HuH-7 (cell line): ENCODE measurements around the gene BLOC1S3.

Experiments used
- DNase-seq: peaks from one replicate; pipeline ENCODE4 v3.0.0; 2011; ENCODE audit warnings: low spot score

The BLOC1S3 gene

DNA sequence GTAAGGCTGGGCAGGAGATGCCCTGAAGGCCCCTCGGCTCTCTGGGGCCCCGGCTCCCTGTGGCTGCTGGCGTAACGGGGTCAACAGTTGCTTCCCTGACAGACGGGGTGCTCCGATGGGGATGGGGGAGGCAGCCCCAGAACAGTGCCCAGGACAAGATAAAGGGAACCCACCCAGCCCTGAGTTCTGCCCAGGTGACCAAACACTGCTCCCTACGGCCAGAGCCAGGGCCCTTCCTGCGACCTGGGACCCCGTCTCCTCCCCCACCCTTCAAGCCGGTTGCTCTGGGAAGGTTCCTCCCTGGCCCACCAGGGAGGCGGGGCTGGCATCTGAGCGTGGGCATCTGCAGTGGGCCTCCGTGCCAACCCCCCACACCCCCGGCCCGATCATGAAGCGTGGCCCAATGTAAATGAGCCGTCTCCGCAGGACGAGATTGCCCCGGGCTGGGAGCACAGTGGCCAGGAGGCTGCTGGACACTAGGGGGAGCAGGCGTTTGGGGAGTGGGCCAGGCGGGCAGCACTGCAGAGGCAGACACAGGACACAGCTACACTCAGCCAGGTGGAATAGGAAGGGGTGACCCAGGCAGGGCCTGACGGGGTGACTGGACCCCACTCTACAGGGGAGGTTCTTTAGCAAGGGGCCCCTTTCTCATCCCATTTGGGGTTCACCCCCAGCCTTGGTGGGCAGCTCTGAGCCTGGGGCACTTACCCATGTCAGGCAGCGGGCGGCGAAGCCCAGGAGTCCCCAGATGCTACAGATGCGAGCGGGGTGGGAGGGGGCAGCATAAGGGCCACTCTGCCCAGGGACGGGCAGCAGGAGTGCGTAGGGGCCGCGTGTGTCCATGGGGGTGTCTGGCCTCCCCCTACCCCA lies 16.6 kb upstream of the BLOC1S3 start:
- DNase-seq = peak; percentile 93

DNA sequence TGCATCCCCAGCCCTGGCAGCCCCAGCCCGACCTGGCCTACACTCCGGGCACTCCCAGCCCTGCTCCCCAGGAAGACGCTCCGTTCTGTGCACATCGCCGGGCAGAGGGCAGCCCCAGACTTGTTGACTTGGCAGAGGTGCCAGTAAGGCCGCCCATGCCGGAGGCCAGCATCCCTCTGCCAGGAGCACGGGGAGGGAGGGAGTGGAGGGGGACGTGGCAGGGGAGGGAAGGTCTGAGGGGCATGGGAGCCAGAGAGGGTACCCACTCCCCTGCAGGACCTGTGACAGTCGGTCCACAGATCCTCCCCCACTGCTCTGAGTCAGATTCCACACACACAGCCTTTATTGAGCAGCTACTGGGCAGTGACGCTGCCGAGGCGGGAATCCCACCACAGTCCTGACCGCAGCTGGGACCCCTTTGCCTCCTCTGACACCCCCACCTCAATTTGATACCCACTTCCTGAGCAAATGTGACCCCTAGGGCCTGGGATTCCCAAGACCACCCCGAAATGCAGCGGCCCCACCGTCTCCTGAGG lies 15.9 kb upstream of the BLOC1S3 start:
- no peak for DNase-seq

DNA sequence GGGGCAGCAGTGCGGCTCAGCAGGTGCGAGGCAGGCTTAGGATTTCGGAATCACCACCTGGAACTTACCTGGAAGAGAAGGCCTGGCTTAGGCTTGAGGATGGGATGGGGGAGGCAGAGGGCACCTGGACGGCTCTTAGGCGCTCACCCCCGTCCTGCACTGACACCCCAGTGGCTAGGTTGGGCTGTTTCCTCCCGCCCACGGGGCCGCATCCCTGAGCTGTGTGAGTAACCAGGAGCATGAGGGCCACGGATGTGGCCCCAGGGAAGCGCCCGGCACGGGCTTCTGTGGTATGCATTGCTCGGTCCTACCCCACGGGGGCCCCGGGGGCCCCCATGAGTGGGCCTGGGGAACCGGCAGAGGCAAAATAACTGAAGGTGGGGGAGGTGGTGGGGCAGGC lies 15.4 kb upstream of the BLOC1S3 start:
- no peak for DNase-seq

DNA sequence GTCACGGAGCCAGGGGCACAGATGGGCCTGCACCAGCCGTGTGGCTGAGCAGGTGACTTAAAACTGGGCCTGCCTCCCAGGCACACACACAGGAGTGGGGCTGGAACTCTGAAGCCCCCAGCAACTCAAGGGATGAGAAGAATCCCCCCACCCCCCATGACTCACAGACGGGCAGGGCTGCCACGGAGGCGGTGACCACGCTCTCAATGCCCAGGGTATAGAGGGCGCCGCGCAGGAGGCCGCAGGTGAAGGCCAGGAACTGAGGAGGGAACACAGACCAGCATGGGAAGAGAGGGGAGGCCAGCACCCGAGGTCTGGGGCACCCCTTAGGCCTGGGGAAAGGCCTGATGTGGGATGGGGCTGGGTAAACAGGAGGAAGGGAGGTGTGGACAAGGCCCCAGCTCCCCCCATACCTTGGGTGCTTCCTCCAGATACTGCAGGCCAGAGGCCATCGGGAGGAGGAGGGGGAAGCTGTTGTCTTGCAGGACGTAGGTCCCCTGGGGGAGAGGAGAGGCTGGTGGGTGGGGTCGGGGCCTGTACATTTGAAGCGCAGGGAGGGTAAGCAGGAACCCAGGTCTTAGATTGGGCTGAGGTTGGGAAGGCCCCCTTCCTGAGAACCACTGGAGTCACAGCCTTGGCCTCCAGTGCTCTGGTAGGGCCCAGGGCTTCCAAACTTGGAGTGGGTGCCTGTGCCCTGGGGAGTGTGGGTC lies 14.7 kb upstream of the BLOC1S3 start:
- DNase-seq = no peak

DNA sequence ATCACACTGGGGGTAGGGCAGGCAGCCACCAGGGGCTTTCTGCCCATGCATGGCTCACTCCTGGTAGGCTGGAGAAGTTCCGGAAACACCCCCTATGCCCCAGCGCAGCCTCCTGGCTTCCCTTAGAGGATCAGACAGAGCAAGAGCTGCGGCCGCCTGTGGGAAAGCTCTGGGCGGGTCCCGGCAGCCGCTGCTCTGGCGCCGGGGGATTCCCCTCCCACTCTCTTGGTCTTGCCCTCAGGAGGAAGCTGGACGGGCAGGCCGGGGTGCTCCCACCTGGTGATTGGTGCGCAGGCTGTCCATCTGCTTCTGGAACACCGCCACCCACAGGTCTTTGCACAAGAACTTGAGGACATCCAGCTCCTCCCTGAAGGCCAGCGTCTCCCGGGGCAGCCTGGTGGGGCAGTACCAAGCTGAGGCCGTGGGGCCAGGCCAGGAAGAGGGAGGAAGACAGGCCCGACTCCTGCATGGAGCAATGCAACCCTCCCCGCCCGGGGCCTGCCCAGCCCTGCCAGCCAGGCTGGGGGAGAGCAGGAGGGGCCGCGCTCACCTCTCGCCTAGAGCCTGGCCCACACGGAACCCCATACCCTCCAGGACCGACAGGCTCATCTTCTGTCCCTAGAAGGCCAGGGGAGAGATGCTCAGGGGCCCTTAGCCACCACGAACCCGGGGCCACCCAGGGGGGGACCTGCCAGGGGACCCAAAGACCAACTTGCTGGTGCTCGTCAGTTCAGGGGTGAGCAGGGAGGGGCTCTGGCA lies 13.8 kb upstream of the BLOC1S3 start:
- no peak for DNase-seq

DNA sequence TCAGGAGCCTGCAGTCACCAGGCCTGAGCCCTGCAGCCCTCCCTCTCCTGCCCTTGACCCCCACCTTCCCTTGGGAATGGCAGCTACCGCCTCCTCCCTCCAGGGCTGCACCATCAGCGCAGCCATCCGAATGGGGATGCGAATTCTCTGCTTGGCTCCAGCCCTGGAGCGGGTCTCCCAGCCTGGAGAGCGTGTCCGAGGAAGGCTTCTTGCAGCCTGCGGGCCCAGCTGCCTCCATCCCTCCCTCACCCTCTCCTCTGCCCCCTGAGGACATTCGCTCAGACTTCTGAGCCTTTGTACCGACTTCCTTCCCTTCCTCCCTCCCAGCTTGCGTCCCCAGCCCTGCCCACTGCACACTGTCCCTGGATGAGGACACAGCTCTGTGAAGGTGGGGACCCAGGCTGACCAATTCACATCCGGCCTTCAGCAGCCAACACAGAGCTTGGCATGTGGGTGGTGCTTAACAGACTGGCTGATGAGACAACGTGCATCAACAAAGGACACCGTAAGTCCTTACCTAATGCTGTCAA lies 11.8 kb upstream of the BLOC1S3 start:
- DNase-seq = no peak

DNA sequence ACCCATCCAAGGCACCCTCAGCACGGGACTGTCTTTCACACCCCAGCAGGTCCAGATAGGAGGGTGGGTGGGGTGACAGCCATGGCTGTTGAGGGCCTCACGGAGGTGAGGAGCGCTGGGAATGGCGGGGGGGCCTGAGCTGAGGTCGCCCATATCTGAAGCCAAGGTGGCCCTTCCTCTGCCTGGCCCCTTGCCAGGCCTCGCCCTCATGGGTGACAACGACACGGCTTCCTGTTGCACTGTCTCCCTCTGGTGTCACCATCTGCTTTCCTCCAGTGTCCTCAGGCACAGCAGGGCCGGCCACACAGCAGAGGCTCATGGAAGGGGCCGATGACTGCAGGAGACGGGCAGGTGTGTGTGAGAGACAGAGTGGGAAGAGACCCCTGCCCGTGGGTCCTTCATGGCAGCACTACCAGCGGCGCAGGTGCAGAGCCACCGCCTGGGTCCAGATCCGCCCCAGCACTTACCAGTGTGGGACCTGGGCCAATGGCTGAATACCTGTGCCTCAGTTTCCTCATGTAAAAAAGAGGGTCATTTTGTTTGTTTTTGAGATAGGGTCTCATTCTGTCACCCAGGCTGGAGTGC lies 9.7 kb upstream of the BLOC1S3 start:
- DNase-seq = no peak

DNA sequence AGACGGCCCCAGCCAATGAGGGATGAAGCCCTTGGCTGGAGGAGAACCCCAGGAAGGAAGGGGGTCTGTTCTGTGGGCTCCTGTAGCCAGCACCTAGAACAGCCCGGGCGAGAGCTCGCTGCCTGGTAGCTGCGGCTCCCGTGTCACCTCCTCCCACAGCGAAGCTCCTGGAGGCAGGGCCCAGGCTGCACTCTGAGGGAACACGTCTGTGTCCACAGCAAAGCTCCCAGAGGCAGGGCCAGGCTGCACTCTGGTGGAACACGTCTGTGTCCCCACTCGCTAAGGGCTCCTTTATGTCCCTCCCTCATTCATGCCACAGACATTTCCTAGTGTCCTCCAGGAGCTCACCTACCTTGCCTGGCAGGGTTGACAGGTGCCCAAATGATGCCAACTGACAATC lies 9.0 kb upstream of the BLOC1S3 start:
- no peak for DNase-seq

DNA sequence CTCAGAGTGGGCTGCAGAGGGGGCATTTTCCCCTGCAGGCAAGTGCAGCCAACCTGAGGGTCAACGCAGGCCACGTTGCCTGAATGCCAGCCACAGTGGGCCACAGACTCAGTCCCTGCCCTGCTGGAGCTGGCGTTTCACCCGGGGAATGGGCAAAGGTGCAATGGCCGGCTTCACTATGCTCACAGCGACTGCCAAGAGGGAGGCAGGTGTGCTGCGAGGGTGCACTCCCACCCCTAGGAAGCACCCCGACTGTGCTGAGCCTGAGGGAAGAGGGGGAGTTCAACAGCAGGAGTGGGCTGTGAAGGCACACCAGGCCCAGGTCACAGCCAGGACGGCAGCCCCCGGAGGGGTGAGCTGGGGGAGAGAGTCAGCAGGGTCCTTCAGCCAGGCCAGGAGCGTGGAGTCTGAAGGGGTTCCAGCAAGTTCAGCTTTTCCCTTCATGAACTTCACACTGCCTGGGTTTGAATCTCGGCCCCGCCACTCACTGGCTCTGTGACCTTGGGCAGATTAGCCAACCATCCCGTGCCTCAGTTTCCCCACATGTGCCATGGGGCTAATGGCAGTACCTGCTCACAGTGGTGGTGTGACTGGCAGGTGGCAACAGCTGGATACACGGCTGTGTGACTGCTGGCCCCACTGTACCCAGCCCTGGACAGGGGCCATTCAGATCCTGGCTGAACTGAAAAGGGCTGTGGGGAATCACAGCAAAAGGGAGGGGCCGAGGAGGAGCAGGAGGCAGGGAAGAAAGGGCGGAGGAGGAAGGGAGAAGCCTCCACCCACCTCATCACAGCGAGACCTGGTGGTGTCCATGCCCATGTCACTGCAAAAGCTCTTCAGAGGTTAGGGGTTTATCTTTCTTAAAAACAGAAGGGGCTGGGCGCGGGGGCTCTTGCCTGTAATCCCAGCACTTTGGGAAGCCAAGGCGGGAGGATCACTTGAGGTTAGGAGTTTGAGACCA lies 8.2 kb upstream of the BLOC1S3 start:
- DNase-seq = no peak

DNA sequence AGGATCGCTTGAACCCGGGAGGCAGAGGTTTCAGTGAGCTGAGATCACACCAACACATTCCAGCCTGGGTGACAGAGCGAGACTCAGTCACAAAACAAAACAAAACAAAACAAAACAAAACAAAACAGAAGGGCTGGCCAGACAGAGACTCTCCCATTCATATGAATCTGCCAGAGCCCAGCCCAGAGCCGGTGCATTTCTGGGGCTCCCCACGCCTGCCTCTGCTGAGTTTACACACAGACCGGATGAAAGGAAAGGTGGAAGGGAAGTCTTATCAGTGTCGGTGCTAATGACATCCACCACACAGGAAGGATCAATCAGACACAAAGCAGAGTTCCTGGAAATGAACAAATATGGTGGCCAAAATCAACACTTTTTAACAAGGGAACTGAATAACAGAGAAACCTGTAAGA lies 7.4 kb upstream of the BLOC1S3 start:
- DNase-seq = no peak

DNA sequence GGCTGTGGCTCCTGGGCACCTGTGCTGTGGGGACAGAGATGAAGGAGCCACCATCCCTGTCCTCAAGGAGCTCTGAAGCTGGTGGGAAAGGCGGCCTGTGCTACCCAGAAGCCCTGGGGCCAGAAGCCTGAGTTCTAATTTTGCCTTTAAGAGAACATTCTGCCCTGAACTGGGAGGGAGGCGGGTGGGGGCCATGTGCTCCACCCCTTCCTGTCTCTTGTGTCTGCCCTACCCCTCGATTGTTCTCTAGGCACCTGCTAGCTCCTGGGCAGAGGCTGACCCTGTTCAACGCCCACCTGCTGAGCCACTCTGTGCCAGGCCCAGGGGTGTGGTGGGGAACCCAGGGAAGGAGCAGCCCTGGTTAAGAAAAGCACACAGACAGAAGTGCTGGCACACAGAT lies 6.4 kb upstream of the BLOC1S3 start:
- no peak for DNase-seq

DNA sequence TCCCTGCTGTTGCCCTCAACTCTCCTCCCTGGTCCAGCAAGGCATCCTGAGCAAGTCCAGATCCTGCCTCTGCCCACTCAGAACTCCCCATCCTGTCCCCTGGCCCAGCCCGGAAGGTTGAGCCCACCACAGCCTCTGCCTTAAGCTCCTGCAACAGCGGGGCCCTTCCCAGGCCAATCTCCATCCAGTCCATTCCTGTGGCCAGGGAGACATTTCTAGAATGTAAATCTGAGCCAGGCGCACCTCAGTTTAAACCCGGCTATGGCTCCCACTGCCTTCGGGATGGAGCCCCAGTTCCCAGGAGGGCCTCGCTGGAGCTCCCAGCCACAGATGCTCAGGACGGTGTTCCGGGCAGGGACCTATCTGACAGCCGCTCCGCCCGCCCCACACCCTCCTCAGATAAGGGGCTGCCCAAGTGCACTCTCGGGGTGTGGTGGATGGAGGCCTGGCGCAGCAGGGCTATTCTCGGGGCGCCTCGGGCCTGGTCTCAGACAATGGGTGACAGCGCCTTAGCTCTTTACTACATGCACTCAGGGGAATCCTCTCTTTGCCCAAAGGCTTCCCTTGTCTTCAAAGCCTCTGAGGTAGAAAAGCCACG lies 5.9 kb upstream of the BLOC1S3 start:
- no peak for DNase-seq

DNA sequence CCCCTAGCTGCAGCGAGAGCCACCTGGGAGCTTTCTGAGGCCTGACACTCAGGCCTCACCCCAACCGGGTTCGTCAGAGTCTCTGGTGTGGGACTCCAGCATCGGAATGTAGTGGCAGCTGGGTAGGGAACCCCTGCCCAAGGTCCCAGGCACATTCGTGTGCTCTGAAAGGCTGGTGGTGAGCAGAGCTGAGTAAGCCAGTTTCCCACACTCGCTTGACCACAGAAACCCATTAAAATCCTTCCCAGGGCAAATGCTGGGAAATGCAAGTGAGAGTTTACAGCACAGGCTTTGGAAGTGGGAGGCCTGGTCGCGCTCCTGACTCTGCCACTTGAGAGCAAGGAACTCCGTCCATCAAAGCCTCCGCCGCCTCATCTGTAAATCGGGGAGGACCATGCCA lies 4.8 kb upstream of the BLOC1S3 start:
- no peak for DNase-seq

DNA sequence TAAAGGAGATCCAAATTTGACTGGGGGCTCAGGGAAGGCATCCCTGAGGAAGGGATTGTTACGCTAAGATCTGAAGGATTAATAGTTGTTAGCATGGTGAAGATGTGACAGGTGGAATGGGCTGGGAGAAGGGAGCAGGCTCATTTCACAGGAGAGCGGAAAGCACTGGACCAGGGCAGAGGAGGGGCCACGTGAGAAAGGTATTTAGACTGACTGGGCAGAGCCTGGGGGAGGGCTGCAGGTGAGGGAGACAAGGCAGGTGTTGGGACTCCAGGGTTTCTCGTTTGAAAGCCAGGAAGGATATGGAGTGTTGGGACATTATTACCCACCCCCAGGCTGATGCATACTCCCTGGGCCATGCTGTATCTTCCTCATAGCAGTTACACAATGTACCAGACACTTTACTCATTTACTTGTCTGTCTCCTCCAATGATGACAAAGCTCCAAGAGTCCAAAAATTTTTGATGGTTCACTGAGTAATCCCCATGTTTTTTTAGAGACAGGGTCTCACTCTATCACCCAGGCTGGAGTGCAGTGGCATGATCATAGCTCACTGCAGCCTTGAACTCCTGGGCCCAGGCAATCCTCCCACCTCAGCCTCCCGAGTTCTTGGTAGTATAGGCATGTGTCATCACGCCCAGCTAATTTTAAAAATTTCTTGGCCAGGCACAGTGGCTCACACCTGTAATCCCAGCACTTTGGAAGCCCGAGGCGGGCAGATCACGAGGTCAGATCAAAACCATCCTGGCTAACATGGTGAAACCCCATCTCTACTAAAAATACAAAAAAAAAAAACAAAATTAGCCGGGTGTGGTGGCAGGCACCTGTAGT lies 2.9 kb upstream of the BLOC1S3 start:
- DNase-seq = no peak

DNA sequence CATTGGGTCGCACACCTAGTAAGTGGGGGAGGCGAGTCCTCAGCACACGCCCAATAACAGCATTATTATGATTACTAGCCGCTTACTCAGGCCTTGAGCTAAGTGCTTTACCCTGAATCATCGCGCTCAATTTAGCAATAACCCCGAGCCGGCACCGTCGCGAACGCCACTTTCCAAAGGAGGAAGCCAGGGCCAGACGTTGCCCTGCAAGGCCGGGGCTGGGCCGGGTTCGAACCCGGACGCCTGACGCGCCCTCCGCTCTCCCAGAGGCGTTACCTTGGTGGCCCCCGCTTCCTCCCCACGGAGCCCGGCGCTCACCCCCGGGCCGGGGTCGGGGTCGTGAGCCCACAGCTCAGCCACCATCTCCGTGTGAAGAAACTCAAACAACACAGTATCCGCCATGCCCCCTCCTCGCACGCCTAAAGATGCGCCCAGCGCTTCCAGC lies 745 bp upstream of the BLOC1S3 start, which contains the start of gene TRAPPC6A:
Gene TRAPPC6A (minus strand): TSS at position 421 of the 445 bp plus-strand sequence. CDS start 19 bp downstream, at position 402.
- DNase-seq = no peak

DNA sequence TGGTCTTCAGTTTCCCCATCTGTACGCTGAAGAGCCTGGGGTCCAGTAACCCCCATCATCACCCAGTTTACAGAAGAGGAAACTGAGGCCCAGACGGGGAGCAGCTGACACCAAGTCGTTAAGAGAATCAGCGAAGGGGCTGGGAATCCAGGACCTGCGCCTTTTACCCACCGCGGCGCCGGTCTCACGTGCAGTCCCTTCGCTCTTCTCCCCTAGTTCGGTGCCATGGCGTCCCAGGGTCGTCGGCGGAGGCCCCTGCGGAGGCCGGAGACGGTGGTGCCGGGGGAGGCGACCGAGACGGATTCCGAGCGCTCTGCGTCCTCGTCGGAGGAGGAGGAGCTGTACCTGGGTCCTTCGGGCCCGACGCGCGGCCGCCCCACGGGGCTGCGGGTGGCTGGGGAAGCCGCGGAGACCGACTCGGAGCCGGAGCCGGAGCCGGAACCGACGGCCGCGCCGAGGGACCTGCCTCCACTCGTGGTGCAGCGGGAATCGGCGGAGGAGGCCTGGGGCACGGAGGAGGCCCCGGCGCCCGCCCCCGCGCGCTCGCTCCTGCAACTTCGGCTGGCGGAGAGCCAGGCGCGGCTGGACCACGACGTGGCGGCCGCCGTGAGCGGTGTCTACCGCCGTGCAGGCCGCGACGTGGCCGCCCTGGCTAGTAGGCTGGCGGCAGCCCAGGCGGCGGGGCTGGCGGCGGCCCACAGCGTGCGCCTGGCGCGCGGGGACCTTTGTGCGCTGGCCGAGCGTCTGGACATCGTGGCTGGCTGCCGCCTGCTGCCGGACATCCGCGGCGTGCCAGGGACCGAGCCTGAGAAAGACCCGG lies 698 bp downstream of the BLOC1S3 start:
- DNase-seq = no peak

DNA sequence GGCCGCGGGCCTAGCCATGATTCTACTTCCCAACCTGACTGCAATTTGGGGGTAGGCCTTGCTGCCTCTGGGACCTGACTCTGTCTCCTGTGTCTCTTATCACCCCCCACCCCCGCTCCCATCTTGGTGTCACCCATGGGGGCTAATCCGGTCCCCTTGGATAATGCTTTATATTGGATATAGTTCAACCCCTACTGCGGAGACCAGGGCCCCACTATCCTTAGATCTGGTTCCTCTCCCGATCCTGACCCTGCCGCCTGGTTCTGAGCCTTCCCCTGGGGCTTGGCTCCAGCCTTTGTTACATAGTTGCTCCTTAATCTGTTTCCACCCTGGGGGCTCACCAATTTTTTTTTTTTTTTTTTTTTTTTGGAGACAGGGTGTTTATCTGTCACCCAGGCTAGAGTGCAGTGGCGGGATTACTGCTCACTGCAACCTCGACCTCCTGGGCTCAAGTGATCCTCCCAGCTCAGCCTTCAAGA lies 1.3 kb downstream of the BLOC1S3 start:
- no peak for DNase-seq

DNA sequence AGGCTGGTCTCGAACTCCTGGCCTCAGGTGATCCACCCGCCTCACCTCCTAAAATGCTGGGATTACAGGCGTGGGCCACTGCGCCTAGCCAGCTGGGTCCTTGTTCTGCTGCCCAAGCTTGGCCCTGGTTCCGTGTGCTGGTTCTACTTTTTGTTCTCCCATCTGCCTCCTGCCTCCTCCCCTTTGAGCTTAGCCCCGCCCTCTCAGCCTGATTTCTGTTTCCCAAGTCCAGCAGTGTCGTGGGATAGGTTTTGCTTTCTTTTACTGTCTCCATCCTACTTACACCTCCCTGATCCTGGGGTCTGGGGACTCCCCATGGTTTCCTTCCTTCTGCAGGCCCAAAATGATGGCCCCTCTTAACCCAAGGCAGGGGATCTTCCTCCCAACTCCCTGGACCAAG lies 2.4 kb downstream of the BLOC1S3 start:
- DNase-seq = no peak
